Central memory CD8-positive, alpha-beta T cell (primary cell): ENCODE measurements around the gene PHLPP2.

Source experiments
- ATAC-seq: fragments of 150-1000 bp; cut with Tn5 transposase; replicated peaks from 2 replicates; pipeline ENCODE4 v1.10.0; 2022; ENCODE audit warnings: mild to moderate bottlenecking, moderate FRiP score, moderate number of reproducible peaks; ENCODE audit not compliant: poor library complexity, severe bottlenecking; ENCODE audit errors: extremely low read depth
- DNase-seq, 2 donors: peaks; one replicate each; pipeline ENCODE4 v3.0.0; 2021; ENCODE audit warnings: low spot score in 2 of 2
- H3K27ac Mint-ChIP-seq: one replicate; pipeline ENCODE4 v1.8.0; 2022; ENCODE audit warnings: low read depth, mild to moderate bottlenecking, moderate library complexity, mixed read lengths
- H3K27me3 Mint-ChIP-seq: one replicate; pipeline ENCODE4 v1.8.0; 2022; ENCODE audit warnings: mixed read lengths
- H3K36me3 Mint-ChIP-seq: one replicate; pipeline ENCODE4 v1.8.0; 2022; ENCODE audit warnings: mild to moderate bottlenecking, moderate library complexity, mixed read lengths; ENCODE audit not compliant: insufficient read depth
- H3K4me1 Mint-ChIP-seq: one replicate; pipeline ENCODE4 v1.8.0; 2022; ENCODE audit warnings: mixed read lengths
- H3K4me3 Mint-ChIP-seq: one replicate; pipeline ENCODE4 v1.8.0; 2022; ENCODE audit warnings: mild to moderate bottlenecking, moderate library complexity, mixed read lengths
- H3K9me3 Mint-ChIP-seq: one replicate; pipeline ENCODE4 v1.8.0; 2022; ENCODE audit warnings: mixed read lengths

PHLPP2 gene

GRCh38 chr16:71674229-71674628, 50.3 kb downstream of the PHLPP2 start:
- ATAC-seq (no peak), DNase-seq (no peak)
- Mint-ChIP-seq H3K36me3 (peaks cover 19% of the 10 kb centered on the region), H3K27ac (no peak overlapping the region), H3K27me3 (no peaks in the 10 kb centered on the region), H3K4me3 (no peak overlapping the region), H3K9me3 (no peaks in the 10 kb centered on the region), H3K4me1 (no peaks in the 10 kb centered on the region)

- Mint-ChIP-seq H3K4me1 (no peaks in the 10 kb centered on the region), H3K36me3 (peaks cover 19% of the 10 kb centered on the region), H3K4me3 (no peak overlapping the region)
Observed at GRCh38 chr16:71673582-71673973, 50.9 kb downstream of the PHLPP2 start.

DNA sequence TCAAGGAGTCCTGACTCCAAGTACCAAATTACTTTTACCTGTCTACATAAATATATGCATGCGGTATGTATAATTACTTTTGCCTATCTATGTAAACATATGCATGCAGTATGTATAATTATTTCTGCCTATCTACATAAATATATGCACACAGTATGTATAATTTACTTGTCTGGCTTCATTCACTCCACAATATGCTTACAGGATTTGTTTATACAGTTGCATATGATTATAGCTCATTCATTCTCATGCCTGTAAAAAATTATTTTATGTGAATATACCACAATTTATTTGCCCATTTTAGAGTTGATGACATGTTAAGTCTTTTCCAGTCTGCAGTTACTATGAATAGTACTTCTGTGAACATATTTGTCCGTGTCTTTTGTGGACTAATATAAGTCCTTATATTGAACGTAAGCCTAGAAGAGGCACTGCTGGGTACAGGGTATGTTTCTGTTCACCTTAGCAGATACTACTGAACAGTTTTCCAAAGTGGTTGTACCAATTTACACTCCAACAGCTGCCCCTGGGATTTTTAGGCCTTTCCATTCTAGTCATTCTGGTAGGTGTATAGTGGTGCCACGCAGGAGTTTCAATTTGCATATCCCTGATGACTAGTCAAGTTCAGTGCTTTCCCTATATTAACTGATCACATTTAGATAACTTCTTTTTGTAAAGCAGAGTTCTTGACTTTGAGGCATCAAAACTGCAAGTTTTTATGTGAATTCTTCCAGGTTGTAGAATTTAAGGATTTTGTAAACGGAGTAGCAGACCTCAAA, 51.5 kb downstream of the PHLPP2 start:
- DNase-seq: no peak
- H3K4me1 Mint-ChIP-seq: no peaks in the 10 kb centered on the region
- no peaks in the 10 kb centered on the region for H3K9me3 Mint-ChIP-seq
- ATAC-seq: no peak
- H3K4me3 Mint-ChIP-seq: no peak overlapping the region
- H3K27me3 Mint-ChIP-seq: no peaks in the 10 kb centered on the region
- peaks cover 16% of the 10 kb centered on the region for H3K36me3 Mint-ChIP-seq
- no peak overlapping the region for H3K27ac Mint-ChIP-seq

More at GRCh38 chr16:71673582-71673973, 50.9 kb downstream of the PHLPP2 start:
- Mint-ChIP-seq H3K27me3 (no peaks in the 10 kb centered on the region), H3K9me3 (no peaks in the 10 kb centered on the region), H3K27ac (no peak overlapping the region)
- DNase-seq: no peak
- ATAC-seq: no peak

GRCh38 chr16:71672125-71672524, 52.4 kb downstream of the PHLPP2 start:
- DNase-seq: no peak
- Mint-ChIP-seq H3K4me1 (no peaks in the 10 kb centered on the region), H3K27me3 (no peaks in the 10 kb centered on the region), H3K4me3 (no peak overlapping the region), H3K36me3 (peaks cover 18% of the 10 kb centered on the region), H3K27ac (no peak overlapping the region), H3K9me3 (no peaks in the 10 kb centered on the region)
- no peak for ATAC-seq

GRCh38 chr16:71671165-71671564, 53.3 kb downstream of the PHLPP2 start:
- Mint-ChIP-seq H3K27ac (no peak overlapping the region), H3K36me3 (peaks cover 17% of the 10 kb centered on the region)

DNA sequence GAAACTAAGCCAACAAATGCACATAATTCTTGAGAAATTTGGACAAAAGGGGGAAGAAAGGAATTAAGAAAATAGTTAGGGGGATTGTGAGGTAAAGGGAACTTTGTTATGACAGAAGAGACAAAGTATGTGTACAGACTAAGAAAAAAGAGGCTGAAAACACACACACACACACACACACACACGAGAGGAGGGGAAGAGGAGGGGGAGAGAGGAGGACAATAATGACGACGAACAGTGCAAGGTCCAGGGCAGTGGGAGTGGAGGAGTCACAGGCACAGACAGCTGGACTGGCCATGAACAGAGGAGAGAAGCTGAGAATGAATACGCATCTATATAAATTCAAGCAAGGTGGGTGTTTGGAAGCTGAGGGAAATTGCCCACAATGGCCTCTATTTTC, 54.0 kb downstream of the PHLPP2 start:
- H3K4me3 Mint-ChIP-seq: no peak overlapping the region
- no peaks in the 10 kb centered on the region for H3K4me1 Mint-ChIP-seq
- H3K27ac Mint-ChIP-seq: no peak overlapping the region
- no peaks in the 10 kb centered on the region for H3K9me3 Mint-ChIP-seq
- ATAC-seq (no peak), DNase-seq (no peak)
- H3K27me3 Mint-ChIP-seq: no peaks in the 10 kb centered on the region
- H3K36me3 Mint-ChIP-seq: peaks cover 14% of the 10 kb centered on the region

More at GRCh38 chr16:71671165-71671564, 53.3 kb downstream of the PHLPP2 start:
- Mint-ChIP-seq H3K9me3 (no peaks in the 10 kb centered on the region), H3K4me1 (no peaks in the 10 kb centered on the region), H3K4me3 (no peak overlapping the region), H3K27me3 (no peaks in the 10 kb centered on the region)
- no peak for ATAC-seq
- DNase-seq: no peak

- ATAC-seq: no peak
- no peak for DNase-seq
- Mint-ChIP-seq H3K27ac (no peak overlapping the region), H3K9me3 (no peaks in the 10 kb centered on the region), H3K4me1 (no peaks in the 10 kb centered on the region), H3K4me3 (no peak overlapping the region), H3K36me3 (peaks cover 14% of the 10 kb centered on the region), H3K27me3 (no peaks in the 10 kb centered on the region)
Observed at GRCh38 chr16:71669926-71670536, 54.5 kb downstream of the PHLPP2 start.

DNA sequence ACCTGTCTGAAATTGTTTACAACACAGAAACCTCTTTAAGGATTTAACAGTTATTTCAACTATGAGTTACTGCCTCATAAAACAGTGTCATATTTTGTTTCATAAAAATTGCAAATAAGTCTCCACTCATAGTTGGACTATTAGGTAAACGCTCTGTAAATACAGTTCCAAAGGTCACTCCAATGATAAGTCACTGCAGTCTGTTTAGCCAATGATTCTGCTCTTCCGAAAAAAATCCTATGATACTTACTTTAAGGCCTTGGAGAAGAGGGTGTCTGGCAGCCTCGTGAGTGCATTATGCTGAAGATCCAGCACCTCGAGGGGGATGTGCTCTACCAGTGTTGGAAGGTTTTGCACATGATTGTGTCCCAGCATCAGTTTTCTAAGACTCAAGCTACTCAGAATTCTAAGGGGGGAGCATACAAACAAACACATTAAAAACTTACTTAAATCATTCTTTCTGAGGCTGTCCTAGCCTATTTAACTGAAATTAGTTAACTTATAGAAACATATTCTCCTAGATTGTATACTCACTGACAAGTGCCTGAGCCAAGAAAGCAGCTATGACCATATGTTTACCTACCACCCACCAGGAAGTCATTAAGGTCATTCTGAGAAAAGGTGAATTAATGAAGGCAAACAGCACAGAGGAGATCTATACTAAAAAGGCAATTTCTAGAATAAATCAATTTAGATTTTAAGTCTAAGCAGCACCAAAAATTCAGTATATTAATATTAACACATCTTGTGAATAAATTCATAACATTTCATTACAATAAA, 57.4 kb downstream of the PHLPP2 start:
- Mint-ChIP-seq H3K27me3 (no peaks in the 10 kb centered on the region), H3K36me3 (peaks cover 19% of the 10 kb centered on the region), H3K4me3 (no peak overlapping the region), H3K9me3 (no peaks in the 10 kb centered on the region), H3K27ac (no peak overlapping the region), H3K4me1 (no peaks in the 10 kb centered on the region)
- no peak for ATAC-seq
- DNase-seq: no peak

- H3K27me3 Mint-ChIP-seq: no peaks in the 10 kb centered on the region
- peaks cover 14% of the 10 kb centered on the region for H3K36me3 Mint-ChIP-seq
- no peak for DNase-seq
- H3K4me1 Mint-ChIP-seq: no peaks in the 10 kb centered on the region
- no peak for ATAC-seq
- H3K9me3 Mint-ChIP-seq: no peaks in the 10 kb centered on the region
- H3K27ac Mint-ChIP-seq: no peak overlapping the region
- H3K4me3 Mint-ChIP-seq: no peak overlapping the region
Observed at GRCh38 chr16:71666264-71666663, 58.2 kb downstream of the PHLPP2 start.

DNA sequence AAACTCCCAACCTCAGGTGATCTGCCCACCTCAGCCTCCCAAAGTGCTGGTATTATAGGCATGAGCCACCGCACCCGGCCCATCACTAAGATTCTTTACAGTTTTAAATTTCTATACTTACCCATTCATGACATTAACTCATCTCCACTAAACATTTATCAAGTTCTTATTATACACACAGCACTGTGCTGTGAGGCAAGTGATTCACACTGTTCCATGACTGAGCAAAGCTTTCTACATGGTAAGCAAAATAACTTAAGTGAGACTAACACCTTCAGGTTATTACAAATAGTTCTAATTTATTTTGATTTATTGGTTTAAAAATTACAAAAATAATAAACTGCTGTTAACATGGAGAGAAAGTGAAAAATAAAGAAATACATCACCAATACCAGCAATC, 65.0 kb downstream of the PHLPP2 start:
- peaks cover 18% of the 10 kb centered on the region for H3K36me3 Mint-ChIP-seq
- H3K4me3 Mint-ChIP-seq: no peak overlapping the region
- DNase-seq: no peak
- no peak overlapping the region for H3K27ac Mint-ChIP-seq
- no peaks in the 10 kb centered on the region for H3K9me3 Mint-ChIP-seq
- H3K27me3 Mint-ChIP-seq: no peaks in the 10 kb centered on the region
- H3K4me1 Mint-ChIP-seq: no peaks in the 10 kb centered on the region
- no peak for ATAC-seq

- Mint-ChIP-seq H3K36me3 (peaks cover 14% of the 10 kb centered on the region), H3K27ac (no peak overlapping the region)
Observed at GRCh38 chr16:71658771-71659170, 65.7 kb downstream of the PHLPP2 start.

GRCh38 chr16:71649704-71650103, 74.8 kb downstream of the PHLPP2 start:
- Mint-ChIP-seq H3K36me3 (peaks cover 11% of the 10 kb centered on the region), H3K4me1 (no peaks in the 10 kb centered on the region), H3K27me3 (no peaks in the 10 kb centered on the region), H3K27ac (no peak overlapping the region), H3K9me3 (no peaks in the 10 kb centered on the region), H3K4me3 (no peak overlapping the region)
- ATAC-seq (no peak), DNase-seq (no peak)

More at GRCh38 chr16:71658771-71659170, 65.7 kb downstream of the PHLPP2 start:
- Mint-ChIP-seq H3K27me3 (no peaks in the 10 kb centered on the region), H3K9me3 (no peaks in the 10 kb centered on the region), H3K4me1 (no peaks in the 10 kb centered on the region), H3K4me3 (no peak overlapping the region)
- ATAC-seq (no peak), DNase-seq (no peak)
